Endodermal cell (in vitro differentiated cells): Measurements from ENCODE around the gene RFC4. TPM values are rescaled to one million over a fixed set of nuclear protein-coding genes. Genes with fewer than 3 reads are reported as not detected.

Experiments used
- DNase-seq: peaks from one replicate; pipeline ENCODE4 v3.0.0-alpha.2; 2017
- H3K27ac ChIP-seq: 2 replicates; pipeline ENCODE4 v1.5.1; 2013; ENCODE audit warnings: mild to moderate bottlenecking, low read depth, low read length, moderate library complexity
- H3K27me3 ChIP-seq: 2 replicates; pipeline ENCODE4 v1.6.1; 2013; ENCODE audit warnings: mild to moderate bottlenecking, low read length, moderate library complexity; ENCODE audit not compliant: insufficient read depth, control insufficient read depth, poor library complexity, severe bottlenecking
- H3K36me3 ChIP-seq: 2 replicates; pipeline ENCODE4 v1.7.0; 2013; ENCODE audit warnings: mild to moderate bottlenecking, low read length, moderate library complexity; ENCODE audit not compliant: control insufficient read depth, insufficient read depth
- H3K4me1 ChIP-seq: one replicate; pipeline ENCODE4 v1.7.0; 2013; ENCODE audit warnings: low read length; ENCODE audit not compliant: control insufficient read depth, insufficient read depth
- H3K4me3 ChIP-seq: 2 replicates; pipeline ENCODE4 v1.5.1; 2013; ENCODE audit warnings: mild to moderate bottlenecking, low read length, moderate library complexity
- H3K9ac ChIP-seq: 2 replicates; pipeline ENCODE4 v1.6.1; 2013; ENCODE audit warnings: mild to moderate bottlenecking, low read length, moderate library complexity; ENCODE audit not compliant: poor library complexity, severe bottlenecking; ENCODE audit errors: extremely low read depth
- H3K9me3 ChIP-seq: 2 replicates; pipeline ENCODE4 v1.6.1; 2013; ENCODE audit warnings: mild to moderate bottlenecking, low read length, moderate library complexity; ENCODE audit not compliant: control insufficient read depth
- H3K27ac Mint-ChIP-seq: 2 replicates; pipeline ENCODE4 v1.8.0; 2020; ENCODE audit warnings: mixed read lengths
- H3K27me3 Mint-ChIP-seq: 2 replicates; pipeline ENCODE4 v1.8.0; 2021; ENCODE audit warnings: mild to moderate bottlenecking, mixed read lengths; ENCODE audit not compliant: insufficient read depth
- H3K36me3 Mint-ChIP-seq: 2 replicates; pipeline ENCODE4 v1.8.0; 2020; ENCODE audit warnings: low read depth, mixed read lengths
- H3K4me1 Mint-ChIP-seq: 2 replicates; pipeline ENCODE4 v1.8.0; 2020; ENCODE audit warnings: mixed read lengths
- H3K4me3 Mint-ChIP-seq: 2 replicates; pipeline ENCODE4 v1.8.0; 2020; ENCODE audit warnings: mild to moderate bottlenecking, moderate library complexity, mixed read lengths
- H3K9me3 Mint-ChIP-seq: 2 replicates; pipeline ENCODE4 v1.8.0; 2020; ENCODE audit warnings: mild to moderate bottlenecking, mixed read lengths
- WGBS, 2 experiments: methylation state at CpG; one replicate each; pipeline versions ENCODE4 v1.1.5 to v1.1.7; 2013; ENCODE audit warnings: missing lambda C conversion rate in 2 of 2, mixed read lengths in 1 of 2; ENCODE audit not compliant: insufficient coverage in 1 of 2, insufficient read length in 1 of 2; 5-methylcytosine and 5-hydroxymethylcytosine counted together
- total RNA-seq, 2 donors: library from RNA; stranded (reverse); fragmentation: NEBNext Ultra II Directional in 1 of 2; extraction: Animal tissue kit (Norgen Biotek cat#: 25700) in 1 of 2; gene quantifications; 2 replicates in 1 of 2; 3 replicates in 1 of 2; pipeline ENCODE4 v1.2.1, GENCODE V29; 2021
- TF ChIP-seq, protein P1 (sequence below): fragments of 200-600 bp; sonication (generic); conservative IDR thresholded peaks from 2 replicates; pipeline ENCODE4 v1.5.0; 2021; ENCODE audit warnings: antibody characterized with exemption, mild to moderate bottlenecking

The RFC4 gene
- total RNA-seq, 2 donors from 2014 or later: 57.6 to 111 TPM

DNA sequence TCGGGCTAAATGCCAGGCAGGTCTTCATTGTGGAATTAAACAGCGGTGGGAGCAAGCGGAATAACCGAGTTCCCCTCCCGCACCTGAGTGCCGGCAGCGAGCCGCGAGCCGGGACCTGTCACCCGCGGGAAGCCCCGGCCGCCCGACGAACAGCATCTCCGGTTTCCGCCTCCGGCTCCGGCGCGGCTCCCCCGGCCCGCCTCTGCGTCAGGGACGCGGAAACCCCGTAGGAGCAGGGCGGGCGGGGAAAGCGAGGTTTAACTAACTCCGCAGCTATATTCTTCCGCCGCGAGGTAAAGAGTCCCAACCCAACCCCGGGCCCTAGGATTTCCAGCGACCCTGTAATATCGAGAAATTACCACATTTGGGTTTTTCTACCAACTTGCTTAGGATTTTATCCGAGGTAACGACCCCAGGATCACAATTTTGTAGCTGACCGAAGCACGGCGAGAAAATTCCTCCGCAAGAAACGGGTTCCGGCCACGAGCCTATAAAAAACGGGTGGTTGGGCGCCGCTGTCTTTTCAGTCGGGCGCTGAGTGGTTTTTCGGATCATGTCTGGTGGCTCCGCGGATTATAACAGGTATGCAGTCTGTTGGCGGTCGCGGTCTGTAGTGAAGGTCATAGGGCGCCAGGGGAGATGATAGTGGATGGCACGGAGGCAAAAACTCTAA, 23.1 kb downstream of the RFC4 start, which contains the start of gene EIF4A2:
Gene EIF4A2, plus strand, starts transcription at position 520 of the 673 bp plus-strand sequence. Its CDS starts 34 bp downstream, at position 554.
- Mint-ChIP-seq H3K27me3 (peaks cover 34% of the 10 kb centered on the region), H3K9me3 (no peaks in the 10 kb centered on the region), H3K4me3 (peak within 1 kb of the TSS; percentile 99), H3K4me1 (peaks cover 26% of the 10 kb centered on the region), H3K27ac (peak within 1 kb of the TSS; percentile 99), H3K36me3 (peaks cover 46% of the 10 kb centered on the region)
- Histone ChIP-seq H3K27ac (peak within 1 kb of the TSS; percentile 99), H3K27me3 (peaks cover 16% of the 10 kb centered on the region), H3K4me3 (peak within 1 kb of the TSS; percentile 94), H3K36me3 (peaks cover 43% of the 10 kb centered on the region), H3K9ac (peak within 1 kb of the TSS; percentile 100), H3K9me3 (no peaks in the 10 kb centered on the region), H3K4me1 (no peaks in the 10 kb centered on the region)
- DNase-seq: peak; percentile 94
- WGBS, 2 experiments: 0 to 1% methylated on average over 28 to 60 of the region's 60 CpGs
- TF ChIP-seq, protein P1, sequence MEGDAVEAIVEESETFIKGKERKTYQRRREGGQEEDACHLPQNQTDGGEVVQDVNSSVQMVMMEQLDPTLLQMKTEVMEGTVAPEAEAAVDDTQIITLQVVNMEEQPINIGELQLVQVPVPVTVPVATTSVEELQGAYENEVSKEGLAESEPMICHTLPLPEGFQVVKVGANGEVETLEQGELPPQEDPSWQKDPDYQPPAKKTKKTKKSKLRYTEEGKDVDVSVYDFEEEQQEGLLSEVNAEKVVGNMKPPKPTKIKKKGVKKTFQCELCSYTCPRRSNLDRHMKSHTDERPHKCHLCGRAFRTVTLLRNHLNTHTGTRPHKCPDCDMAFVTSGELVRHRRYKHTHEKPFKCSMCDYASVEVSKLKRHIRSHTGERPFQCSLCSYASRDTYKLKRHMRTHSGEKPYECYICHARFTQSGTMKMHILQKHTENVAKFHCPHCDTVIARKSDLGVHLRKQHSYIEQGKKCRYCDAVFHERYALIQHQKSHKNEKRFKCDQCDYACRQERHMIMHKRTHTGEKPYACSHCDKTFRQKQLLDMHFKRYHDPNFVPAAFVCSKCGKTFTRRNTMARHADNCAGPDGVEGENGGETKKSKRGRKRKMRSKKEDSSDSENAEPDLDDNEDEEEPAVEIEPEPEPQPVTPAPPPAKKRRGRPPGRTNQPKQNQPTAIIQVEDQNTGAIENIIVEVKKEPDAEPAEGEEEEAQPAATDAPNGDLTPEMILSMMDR: no peak

DNA sequence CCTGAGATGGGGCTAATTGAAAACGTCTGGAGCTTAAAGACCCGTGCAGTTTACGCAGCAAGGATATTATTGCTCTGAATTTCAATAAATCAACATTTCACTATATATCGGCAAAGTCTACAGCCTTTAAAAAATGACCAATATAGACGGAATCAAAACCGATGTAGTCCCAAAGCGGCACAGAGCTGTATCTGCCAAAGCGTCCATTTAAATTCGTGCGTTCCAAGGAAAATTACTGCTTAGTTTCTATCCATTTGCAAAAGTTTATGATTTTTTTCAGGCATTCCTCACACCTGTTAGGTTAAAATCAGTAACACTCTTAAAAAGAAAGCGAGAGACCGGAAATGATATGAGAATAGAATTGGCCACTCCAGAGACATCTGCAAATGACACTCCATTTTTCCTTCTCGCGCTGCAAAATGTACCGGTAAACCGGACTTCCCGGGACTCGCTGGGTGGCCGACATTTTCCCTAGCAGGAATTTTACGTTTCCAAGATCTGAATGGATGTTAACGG, 23.7 kb downstream of the RFC4 start:
- Mint-ChIP-seq H3K4me3 (peak overlapping the region; percentile 99), H3K27me3 (peaks cover 36% of the 10 kb centered on the region), H3K36me3 (peaks cover 40% of the 10 kb centered on the region), H3K27ac (peak overlapping the region; percentile 70), H3K9me3 (no peaks in the 10 kb centered on the region), H3K4me1 (peaks cover 24% of the 10 kb centered on the region)
- Histone ChIP-seq H3K27me3 (peaks cover 16% of the 10 kb centered on the region), H3K27ac (peak overlapping the region; percentile 99), H3K4me3 (peak overlapping the region; percentile 94), H3K9me3 (no peaks in the 10 kb centered on the region), H3K9ac (peak overlapping the region; percentile 100), H3K4me1 (no peaks in the 10 kb centered on the region), H3K36me3 (peaks cover 37% of the 10 kb centered on the region)
- 6 to 11% methylated on average over 9 to 21 of the region's 21 CpGs for WGBS, 2 experiments
- no peak for DNase-seq
- TF ChIP-seq, protein P1: no peak

DNA sequence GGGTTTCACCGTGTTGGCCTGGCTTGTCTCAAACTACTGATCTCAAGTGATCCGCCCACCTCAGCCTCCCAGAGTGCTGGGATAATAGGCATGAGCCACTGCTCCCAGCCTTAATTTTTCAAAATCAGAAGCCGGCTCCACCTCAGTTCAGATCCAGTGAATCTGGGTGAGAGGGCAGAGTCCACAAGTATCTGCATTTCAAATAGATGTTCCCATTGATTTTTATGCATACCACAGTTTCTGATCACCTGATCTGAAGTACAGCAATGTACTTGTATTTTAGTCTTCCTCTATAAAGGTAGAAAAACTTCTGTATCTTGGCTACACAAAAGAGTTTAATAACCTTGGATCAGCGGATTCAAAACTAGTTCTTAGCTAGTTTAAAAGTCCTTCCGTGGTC, 27.1 kb downstream of the RFC4 start:
- Mint-ChIP-seq H3K27ac (no peak overlapping the region), H3K9me3 (no peaks in the 10 kb centered on the region), H3K27me3 (peaks cover 62% of the 10 kb centered on the region), H3K4me3 (no peak overlapping the region), H3K36me3 (peaks cover 6% of the 10 kb centered on the region), H3K4me1 (peaks cover 17% of the 10 kb centered on the region)
- H3K36me3 ChIP-seq: peaks cover 3% of the 10 kb centered on the region
- TF ChIP-seq, protein P1: no peak
- no peaks in the 10 kb centered on the region for H3K9me3 ChIP-seq
- no peaks in the 10 kb centered on the region for H3K4me1 ChIP-seq
- no peak overlapping the region for H3K4me3 ChIP-seq
- no peak overlapping the region for H3K9ac ChIP-seq
- no peak for DNase-seq
- WGBS, 2 experiments: 86 to 92% methylated on average over 4 to 5 of the region's 5 CpGs
- H3K27me3 ChIP-seq: peaks cover 16% of the 10 kb centered on the region
- H3K27ac ChIP-seq: no peak overlapping the region
